ENCODE data around the gene PRXL2A.

PRXL2A gene

GRCh38 chr10:80453056-80453841, 44.9 kb downstream of the PRXL2A start:
- Histone ChIP-seq H3K36me3 (ENCODE audit: control insufficient read depth in 2 of 2, insufficient read depth in 1 of 2, low read length in 2 of 2) (no peaks in the 10 kb centered on the region), H3K4me3 (ENCODE audit: low read depth, low read length) (peak overlapping the region; percentile 40), H3K27ac (ENCODE audit: extremely low read depth, low read depth, low read length) (peak overlapping the region; percentile 75; the same call in 1 of the 2 replicates), H3K4me1 (ENCODE audit: control insufficient read depth, insufficient read depth, low read length) (no peaks in the 10 kb centered on the region; the same call in 1 of the 2 replicates), H3K9me3 (ENCODE audit: control insufficient read depth, insufficient read depth, low read depth, low read length) (no peaks in the 10 kb centered on the region)
- CTCF ChIA-PET = interaction anchor here (0.7 to 1.9 kb wide), 4 partner anchors 9 to 471 kb away, joined by 3 to 13 read pairs (median 7); no protein-coding TSS in a partner anchor
- POLR2A ChIA-PET = interaction anchor here (0.5 to 1.2 kb wide), 5 partner anchors 9 to 687 kb away, joined by 3 to 5 read pairs (median 3); no protein-coding TSS in a partner anchor
- TF ChIP-seq ZNF549 (tag by site-specific recombination; IDR thresholded peaks at IDR 0.05) (no peak), SCRT1 (tag by site-specific recombination; IDR thresholded peaks at IDR 0.05; ENCODE audit: borderline replicate concordance) (peak; percentile 83), ZNF544 (tag by site-specific recombination; IDR thresholded peaks at IDR 0.05) (no peak), ZNF248 (tag by site-specific recombination; IDR thresholded peaks at IDR 0.05) (no peak), BCL11B (tag by site-specific recombination; IDR thresholded peaks at IDR 0.05; ENCODE audit: low read depth) (no peak), SCRT2 (tag by site-specific recombination; IDR thresholded peaks at IDR 0.05) (peak; percentile 83), YY2 (tag by site-specific recombination; IDR thresholded peaks at IDR 0.05) (no peak), ZNF558 (tag by site-specific recombination; IDR thresholded peaks at IDR 0.05) (no peak), ZNF596 (tag by site-specific recombination; IDR thresholded peaks at IDR 0.05) (no peak), ZBTB7A (tag by site-specific recombination; IDR thresholded peaks at IDR 0.05; ENCODE audit: low read depth) (no peak), ZNF626 (tag by site-specific recombination; IDR thresholded peaks at IDR 0.05) (no peak), ZNF473 (tag by site-specific recombination; IDR thresholded peaks at IDR 0.05) (no peak), ZEB2 (tag by site-specific recombination; IDR thresholded peaks at IDR 0.05) (0 out of 2 replicates have a peak, but pooled peaks have one; percentile 24), ZNF174 (tag by site-specific recombination; IDR thresholded peaks at IDR 0.05) (no peak), ZNF184 (tag by site-specific recombination; IDR thresholded peaks at IDR 0.05) (no peak), ZNF202 (tag by site-specific recombination; IDR thresholded peaks at IDR 0.05; ENCODE audit: borderline replicate concordance) (no peak), CTCF (tag by site-specific recombination; IDR thresholded peaks at IDR 0.05) (no peak; the same call in 1 of the 2 replicates), ZNF354C (tag by site-specific recombination; IDR thresholded peaks at IDR 0.05; ENCODE audit: borderline replicate concordance, low read depth) (no peak), HOXA7 (CRISPR knock-in tag; IDR thresholded peaks at IDR 0.05; ENCODE audit: borderline replicate concordance) (no peak), ZNF114 (tag by site-specific recombination; IDR thresholded peaks at IDR 0.05) (no peak), ZNF76 (tag by site-specific recombination; IDR thresholded peaks at IDR 0.05; ENCODE audit: borderline replicate concordance, low read depth) (no peak), ZBTB6 (tag by site-specific recombination; IDR thresholded peaks at IDR 0.05) (no peak), ZNF10 (tag by site-specific recombination; IDR thresholded peaks at IDR 0.05) (no peak), EGR2 (tag by site-specific recombination; IDR thresholded peaks at IDR 0.05; ENCODE audit: low read depth) (peak; percentile 65), ZNF664 (tag by site-specific recombination; IDR thresholded peaks at IDR 0.05) (no peak), ZFP41 (tag by site-specific recombination; IDR thresholded peaks at IDR 0.05; ENCODE audit: borderline replicate concordance) (no peak)
- TF ChIP-seq, protein P1, sequence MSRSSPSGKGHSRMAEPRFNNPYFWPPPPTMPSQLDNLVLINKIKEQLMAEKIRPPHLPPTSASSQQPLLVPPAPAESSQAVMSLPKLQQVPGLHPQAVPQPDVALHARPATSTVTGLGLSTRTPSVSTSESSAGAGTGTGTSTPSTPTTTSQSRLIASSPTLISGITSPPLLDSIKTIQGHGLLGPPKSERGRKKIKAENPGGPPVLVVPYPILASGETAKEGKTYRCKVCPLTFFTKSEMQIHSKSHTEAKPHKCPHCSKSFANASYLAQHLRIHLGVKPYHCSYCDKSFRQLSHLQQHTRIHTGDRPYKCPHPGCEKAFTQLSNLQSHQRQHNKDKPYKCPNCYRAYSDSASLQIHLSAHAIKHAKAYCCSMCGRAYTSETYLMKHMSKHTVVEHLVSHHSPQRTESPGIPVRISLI (tag by site-specific recombination; IDR thresholded peaks at IDR 0.05) = no peak
- TF ChIP-seq, protein P2, sequence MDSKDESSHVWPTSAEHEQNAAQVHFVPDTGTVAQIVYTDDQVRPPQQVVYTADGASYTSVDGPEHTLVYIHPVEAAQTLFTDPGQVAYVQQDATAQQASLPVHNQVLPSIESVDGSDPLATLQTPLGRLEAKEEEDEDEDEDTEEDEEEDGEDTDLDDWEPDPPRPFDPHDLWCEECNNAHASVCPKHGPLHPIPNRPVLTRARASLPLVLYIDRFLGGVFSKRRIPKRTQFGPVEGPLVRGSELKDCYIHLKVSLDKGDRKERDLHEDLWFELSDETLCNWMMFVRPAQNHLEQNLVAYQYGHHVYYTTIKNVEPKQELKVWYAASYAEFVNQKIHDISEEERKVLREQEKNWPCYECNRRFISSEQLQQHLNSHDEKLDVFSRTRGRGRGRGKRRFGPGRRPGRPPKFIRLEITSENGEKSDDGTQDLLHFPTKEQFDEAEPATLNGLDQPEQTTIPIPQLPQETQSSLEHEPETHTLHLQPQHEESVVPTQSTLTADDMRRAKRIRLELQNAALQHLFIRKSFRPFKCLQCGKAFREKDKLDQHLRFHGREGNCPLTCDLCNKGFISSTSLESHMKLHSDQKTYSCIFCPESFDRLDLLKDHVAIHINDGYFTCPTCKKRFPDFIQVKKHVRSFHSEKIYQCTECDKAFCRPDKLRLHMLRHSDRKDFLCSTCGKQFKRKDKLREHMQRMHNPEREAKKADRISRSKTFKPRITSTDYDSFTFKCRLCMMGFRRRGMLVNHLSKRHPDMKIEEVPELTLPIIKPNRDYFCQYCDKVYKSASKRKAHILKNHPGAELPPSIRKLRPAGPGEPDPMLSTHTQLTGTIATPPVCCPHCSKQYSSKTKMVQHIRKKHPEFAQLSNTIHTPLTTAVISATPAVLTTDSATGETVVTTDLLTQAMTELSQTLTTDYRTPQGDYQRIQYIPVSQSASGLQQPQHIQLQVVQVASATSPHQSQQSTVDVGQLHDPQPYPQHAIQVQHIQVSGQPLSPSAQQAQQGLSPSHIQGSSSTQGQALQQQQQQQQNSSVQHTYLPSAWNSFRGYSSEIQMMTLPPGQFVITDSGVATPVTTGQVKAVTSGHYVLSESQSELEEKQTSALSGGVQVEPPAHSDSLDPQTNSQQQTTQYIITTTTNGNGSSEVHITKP (tag by site-specific recombination; IDR thresholded peaks at IDR 0.05) = 0 out of 2 replicates have a peak, but pooled peaks have one; percentile 18
- TF ChIP-seq, protein P3, sequence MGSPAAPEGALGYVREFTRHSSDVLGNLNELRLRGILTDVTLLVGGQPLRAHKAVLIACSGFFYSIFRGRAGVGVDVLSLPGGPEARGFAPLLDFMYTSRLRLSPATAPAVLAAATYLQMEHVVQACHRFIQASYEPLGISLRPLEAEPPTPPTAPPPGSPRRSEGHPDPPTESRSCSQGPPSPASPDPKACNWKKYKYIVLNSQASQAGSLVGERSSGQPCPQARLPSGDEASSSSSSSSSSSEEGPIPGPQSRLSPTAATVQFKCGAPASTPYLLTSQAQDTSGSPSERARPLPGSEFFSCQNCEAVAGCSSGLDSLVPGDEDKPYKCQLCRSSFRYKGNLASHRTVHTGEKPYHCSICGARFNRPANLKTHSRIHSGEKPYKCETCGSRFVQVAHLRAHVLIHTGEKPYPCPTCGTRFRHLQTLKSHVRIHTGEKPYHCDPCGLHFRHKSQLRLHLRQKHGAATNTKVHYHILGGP (tag by site-specific recombination; IDR thresholded peaks at IDR 0.05) = no peak
